GM13977 (cell line): ENCODE results near the gene SNCB.

Experiments
- DNase-seq: peaks from one replicate; pipeline ENCODE4 v3.0.0; 2012; ENCODE audit warnings: low spot score
- CTCF ChIP-seq: IDR thresholded peaks from 2 replicates; pipeline ENCODE4 v1.5.1; 2012; ENCODE audit warnings: mild to moderate bottlenecking, control low read depth; ENCODE audit not compliant: insufficient read depth; ENCODE audit errors: extremely low read depth, missing control alignments
- in situ Hi-C: fragments of 300-500 bp; cut with MboI; formaldehyde crosslinking; loops from one replicate; pipeline ENCODE4 v1.12.0; 2022; ENCODE audit warnings: low sequenced_read_pairs, low pct_unique_long_range_greater_than_20kb, mixed read lengths, inconsistent platforms; ENCODE audit not compliant: unreplicated experiment

Gene SNCB

GRCh38 chr5:176661676-176662075, 31.3 kb upstream of the SNCB start:
- no peak for DNase-seq
- TF ChIP-seq CTCF = no peak
- in situ Hi-C loops = loop anchor here (10.0 to 25.0 kb wide), 2 partner anchors 293 to 451 kb away; no protein-coding TSS in a partner anchor

- DNase-seq = peak; percentile 94
- in situ Hi-C loops = loop anchor here (10.0 to 25.0 kb wide), 2 partner anchors 294 to 451 kb away; no protein-coding TSS in a partner anchor
- peak; percentile 97 for TF ChIP-seq CTCF
These were observed 30.7 kb upstream of the SNCB start for GRCh38 chr5:176660860-176661641.

GRCh38 chr5:176660530-176660859, 30.2 kb upstream of the SNCB start:
- DNase-seq = no peak
- no peak for TF ChIP-seq CTCF
- in situ Hi-C loops = loop anchor here (10.0 to 25.0 kb wide), 2 partner anchors 294 to 452 kb away; no protein-coding TSS in a partner anchor

GRCh38 chr5:176659860-176660461, 29.6 kb upstream of the SNCB start:
- no peak for TF ChIP-seq CTCF
- DNase-seq = no peak
- in situ Hi-C loops = loop anchor here (10.0 to 25.0 kb wide), 2 partner anchors 295 to 452 kb away; no protein-coding TSS in a partner anchor

GRCh38 chr5:176659512-176659839, 29.1 kb upstream of the SNCB start:
- no peak for DNase-seq
- TF ChIP-seq CTCF = no peak
- in situ Hi-C loops = loop anchor here (25.0 kb wide), 1 partner anchor 453 kb away; no protein-coding TSS in a partner anchor

- no peak for TF ChIP-seq CTCF
- in situ Hi-C loops = loop anchor here (25.0 kb wide), 1 partner anchor 453 kb away; no protein-coding TSS in a partner anchor
- DNase-seq = no peak
These were observed 28.6 kb upstream of the SNCB start for GRCh38 chr5:176658817-176659511.
